Measurements from ENCODE around the gene LETMD1.
A peak's percentile ranks its signal among the peaks of the same experiment; 100 is the strongest.
"Not testable (repeated sequence)": the region's sequence is repeated elsewhere in the genome, so short reads cannot be mapped to it uniquely, and the experiment has no call there.

LETMD1 gene

DNA sequence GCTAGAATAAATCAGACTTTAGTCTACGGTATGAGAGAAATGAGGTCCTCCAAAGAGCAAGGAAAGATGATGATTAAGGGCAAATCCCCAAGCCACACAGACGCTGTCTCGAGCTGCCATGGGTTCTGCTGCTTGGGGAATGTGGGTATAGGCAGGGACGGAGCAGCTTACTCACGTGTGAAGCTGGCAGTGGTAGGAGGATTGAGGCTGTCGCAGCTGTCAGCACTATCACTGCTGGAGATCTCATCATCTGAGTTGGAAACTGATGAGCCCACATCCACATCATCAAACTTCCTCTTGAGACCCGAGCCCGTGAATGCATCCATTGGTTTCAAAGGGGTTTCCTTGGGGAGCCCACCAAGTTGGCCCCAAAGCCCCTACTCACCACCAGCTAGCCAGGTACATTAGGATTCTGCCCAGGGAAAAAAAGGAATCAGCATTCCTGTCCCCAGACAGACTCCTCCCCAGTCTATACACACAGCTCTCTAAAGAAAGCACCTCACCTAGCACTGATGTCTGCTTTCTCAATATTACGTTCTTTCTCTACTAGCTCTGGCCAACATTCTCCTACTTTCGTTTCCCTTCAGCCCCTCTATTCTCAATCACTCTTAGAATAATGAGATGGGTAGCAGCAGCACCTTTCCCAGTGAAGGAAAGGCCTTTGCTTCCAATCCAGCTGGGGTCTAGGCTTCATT is 28.3 kb downstream of the LETMD1 start:
- no peak for DNase-seq (ENCODE audit: low read depth in 2 of 2, low spot score in 1 of 2)

DNA sequence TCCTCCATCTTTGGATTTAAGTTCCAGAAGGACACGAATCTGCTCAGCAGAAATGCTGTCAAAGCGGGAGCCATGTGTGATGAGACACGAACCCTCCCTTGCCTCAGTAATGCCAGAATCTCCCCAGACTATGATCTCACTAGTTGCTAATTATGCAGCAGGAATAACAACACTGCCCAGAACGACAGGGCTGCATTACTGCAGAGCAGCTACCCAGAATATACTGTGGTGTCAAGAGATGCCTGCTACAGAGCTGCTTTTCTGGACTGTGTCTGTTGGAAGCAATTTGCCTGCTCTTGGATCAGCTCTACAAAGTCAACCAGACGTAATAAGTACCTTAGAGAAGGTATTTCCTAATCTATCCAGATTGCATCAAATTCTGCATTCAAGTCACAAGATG is 29.8 kb downstream of the LETMD1 start:
- no peak for DNase-seq (ENCODE audit: low read depth in 2 of 2, low spot score in 1 of 2)

DNA sequence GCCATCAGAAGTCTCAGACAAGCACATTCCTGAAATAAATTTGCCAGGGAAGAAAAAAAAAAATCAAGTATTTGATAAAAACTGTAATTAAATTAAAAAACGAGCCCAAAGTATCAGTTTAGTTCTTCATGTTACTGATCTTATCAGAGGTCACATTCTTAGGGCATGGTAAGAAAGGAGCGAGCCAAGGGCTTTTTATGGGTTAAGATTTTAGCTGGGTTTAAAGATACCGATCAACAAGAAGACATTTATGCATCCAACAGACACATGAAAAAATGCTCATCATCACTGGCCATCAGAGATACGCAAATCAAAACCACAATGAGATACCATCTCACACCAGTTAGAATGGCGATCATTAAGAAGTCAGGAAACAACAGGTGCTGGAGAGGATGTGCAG is 30.2 kb downstream of the LETMD1 start:
- not testable (repeated sequence) for DNase-seq (ENCODE audit: low read depth in 2 of 2, low spot score in 1 of 2)

DNA sequence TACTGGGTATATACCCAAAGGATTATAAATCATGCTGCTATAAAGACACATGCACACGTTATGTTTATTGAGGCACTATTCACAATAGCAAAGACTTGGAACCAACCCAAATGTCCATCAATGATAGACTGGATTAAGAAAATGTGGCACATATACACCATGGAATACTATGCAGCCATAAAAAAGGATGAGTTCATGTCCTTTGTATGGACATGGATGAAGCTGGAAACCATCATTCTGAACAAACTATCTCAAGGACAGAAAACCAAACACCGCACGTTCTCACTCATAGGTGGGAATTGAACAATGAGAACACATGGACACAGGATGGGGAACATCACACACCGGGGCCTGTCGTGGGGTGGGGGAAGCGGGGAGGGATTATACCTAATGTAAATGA is 30.7 kb downstream of the LETMD1 start:
- DNase-seq (ENCODE audit: low read depth in 2 of 2, low spot score in 1 of 2) = not testable (repeated sequence)

DNA sequence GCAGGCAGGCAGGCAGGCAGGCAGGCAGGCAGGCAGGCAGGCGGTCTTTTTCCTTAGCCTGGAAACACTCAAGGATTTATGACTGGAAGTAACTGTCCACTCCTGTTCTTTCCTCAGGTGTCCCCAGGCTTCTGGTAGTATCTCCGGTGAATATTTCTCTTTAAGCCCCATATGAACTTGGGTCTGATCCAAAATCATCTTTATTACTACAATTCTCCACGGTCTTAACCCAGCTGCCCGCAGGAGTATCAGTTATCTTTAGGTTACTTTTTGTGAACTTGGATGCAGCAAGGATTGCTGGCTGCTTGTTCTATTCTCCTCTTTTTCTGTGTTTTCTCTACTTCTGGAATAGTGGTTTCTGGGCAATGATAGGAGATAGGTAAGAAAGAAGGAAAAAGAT is 32.0 kb downstream of the LETMD1 start:
- no peak for DNase-seq (ENCODE audit: low read depth in 2 of 2, low spot score in 1 of 2)

DNA sequence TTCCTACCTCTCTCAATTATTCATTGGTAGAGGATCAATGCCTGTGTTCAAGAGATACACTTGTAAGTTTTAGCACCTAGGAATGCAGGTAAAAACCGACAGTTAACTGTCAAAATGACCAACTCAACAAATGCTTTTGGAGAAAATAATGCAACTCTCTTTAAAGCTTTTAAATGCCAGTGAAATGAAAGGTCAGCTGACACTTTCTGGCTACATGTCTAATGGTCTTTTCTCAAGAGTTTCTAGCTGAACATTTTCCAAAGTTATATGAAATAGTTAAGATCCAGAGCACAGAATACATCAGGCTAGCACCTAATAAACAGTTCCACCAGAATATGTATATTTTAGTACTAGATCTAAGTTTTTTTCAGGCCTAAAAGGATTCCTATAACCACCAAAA is 33.3 kb downstream of the LETMD1 start:
- no peak for DNase-seq (ENCODE audit: low read depth in 2 of 2, low spot score in 1 of 2)

DNA sequence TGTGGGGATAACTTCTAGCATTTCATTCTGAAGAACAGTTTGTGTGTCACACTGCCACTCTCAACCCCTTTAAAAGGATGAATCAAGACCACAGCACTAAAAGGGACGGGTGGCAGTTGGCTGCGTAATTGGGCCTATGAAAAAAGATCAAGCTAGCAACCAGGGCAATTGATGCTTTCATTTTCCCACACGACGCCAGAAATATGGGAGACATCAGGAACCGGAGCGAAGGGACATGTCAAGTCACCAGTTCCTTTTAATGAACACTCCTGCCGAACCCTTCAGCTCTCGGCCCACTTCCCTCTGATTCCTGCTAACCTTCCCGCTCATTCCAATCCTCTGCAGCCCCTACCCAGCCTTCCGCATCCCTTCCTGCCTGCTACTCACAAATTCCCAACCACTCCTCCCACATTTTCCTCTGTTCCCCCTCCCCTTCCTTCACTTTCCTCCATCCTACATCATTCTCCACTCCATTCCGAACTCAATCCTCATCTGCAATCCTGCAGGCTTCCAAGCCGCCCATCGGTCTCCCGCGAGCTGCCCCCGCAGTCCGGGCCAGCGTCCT is 34.5 kb downstream of the LETMD1 start:
- DNase-seq (ENCODE audit: low read depth in 2 of 2, low spot score in 1 of 2) = no peak

DNA sequence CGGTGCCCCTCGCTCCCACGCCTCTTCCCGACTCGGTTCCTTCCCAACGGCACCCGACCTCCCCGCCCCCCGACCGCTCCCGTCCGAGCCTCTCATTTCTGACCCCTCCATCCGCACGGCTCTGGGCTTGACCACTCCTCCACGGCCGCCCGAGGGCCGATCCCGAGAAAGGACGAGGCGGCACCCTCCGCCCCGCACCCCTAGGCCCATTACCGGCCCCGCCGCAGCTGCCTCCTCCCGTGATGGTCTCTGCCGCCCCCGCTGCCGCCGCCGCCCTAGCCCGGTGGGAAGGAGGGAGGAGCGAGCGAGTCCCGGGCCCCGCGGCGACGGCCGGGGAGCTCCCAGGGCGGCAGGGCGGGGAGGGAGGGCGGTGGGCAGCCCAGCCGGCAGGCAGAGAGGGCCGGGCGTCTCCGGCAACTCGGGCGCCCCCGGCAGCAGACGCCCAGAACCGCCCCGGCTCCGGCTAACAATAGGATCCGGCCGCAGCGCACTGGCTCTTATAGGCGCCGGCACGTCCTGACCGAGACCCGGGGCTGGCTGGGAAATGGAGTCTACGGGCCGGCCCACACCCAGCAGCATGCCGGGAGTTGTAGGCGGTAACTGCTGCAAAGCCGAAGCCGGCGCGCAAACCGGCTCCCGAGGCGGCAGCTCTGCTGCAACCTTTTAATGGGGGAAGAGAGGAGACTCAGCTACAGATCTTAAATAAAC is 35.2 kb downstream of the LETMD1 start, which contains the start of gene CSRNP2:
TSS of gene CSRNP2 (minus strand) at position 471 of the 708 bp plus-strand sequence. CDS start 7,035 bp downstream, outside the sequence.
- DNase-seq (ENCODE audit: low read depth in 2 of 2, low spot score in 1 of 2) = peak; percentile 84 to 89

DNA sequence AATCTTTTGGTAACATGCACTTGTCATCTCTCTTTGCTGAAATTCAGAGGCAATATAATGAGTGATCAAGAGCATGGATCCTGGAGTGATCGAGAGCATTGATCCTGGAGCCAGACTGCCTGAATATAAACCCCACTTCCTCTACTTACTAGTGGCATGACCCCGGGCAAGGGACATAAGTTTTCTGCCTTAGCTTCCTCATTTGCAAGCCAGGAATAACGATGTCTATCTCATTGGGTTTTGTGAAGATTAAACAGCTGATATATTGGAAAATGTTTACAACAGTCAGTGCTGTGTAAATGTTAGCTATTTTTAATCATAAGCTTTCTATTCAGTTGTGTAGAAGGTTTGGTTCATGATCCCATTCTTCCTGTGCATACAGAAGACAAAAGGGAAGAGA is 37.6 kb downstream of the LETMD1 start:
- DNase-seq (ENCODE audit: low read depth in 2 of 2, low spot score in 1 of 2) = no peak

DNA sequence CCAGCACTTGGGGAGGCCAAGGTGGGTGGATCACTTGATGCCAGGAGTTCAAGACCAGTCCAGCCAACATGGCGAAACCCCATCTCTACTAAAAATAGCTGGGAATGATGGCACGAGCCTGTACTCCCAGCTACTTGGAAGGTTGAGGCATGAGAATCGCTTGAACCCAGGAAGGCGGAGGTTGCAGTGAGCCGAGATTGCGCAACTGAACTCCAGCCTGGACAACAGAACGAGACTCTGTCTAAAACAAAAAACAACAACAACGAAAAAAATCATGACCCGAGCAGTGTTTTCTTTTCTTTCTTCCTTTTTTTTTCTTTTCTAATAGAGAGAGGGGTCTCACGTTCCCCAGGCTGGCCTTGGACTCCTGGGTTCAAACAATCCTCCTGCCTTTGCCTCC is 38.8 kb downstream of the LETMD1 start:
- DNase-seq (ENCODE audit: low read depth in 2 of 2, low spot score in 1 of 2) = no peak

DNA sequence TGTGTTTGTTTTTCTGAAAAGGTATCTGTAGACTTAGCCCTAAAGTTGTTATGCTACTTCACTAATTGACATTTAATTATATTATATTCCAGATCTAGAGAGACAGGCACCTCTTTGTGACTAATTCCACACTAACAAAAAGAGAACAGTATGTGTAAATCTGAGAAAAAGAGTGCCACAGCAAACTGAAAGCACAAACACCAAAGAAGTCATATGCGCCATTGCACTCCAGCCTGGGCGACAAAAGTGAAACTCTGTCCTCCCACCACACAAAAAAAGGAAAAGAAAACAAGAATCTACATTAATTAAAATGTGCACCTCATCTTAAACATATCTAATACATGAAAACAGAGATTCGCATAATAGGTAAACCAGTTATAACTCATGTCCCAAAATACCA is 39.7 kb downstream of the LETMD1 start:
- DNase-seq (ENCODE audit: low read depth in 2 of 2, low spot score in 1 of 2) = no peak

DNA sequence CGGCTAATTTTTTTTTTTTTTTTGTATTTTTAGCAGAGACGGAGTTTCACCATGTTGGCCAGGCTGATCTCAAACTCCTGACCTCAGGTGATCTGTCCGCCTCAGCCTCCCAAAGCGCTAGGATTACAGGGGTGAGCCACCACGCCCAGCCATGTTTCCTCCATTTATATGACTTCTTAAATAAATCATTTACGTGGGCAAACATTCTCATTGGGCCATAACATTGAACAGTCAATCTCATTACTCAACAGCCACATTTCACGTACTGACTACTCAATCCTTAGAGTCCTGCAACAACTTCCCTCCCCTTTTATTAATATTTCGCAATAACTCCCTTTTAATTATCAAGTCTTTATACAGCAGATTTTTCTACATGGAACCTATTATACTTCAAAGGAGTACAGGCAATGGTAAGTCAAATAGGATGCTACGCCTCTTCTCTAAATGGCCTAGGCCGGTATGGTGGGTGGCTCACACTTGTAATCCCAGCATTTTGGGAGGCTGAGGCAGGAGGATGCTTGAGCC is 42.6 kb downstream of the LETMD1 start:
- no peak for DNase-seq (ENCODE audit: low read depth in 2 of 2, low spot score in 1 of 2)

DNA sequence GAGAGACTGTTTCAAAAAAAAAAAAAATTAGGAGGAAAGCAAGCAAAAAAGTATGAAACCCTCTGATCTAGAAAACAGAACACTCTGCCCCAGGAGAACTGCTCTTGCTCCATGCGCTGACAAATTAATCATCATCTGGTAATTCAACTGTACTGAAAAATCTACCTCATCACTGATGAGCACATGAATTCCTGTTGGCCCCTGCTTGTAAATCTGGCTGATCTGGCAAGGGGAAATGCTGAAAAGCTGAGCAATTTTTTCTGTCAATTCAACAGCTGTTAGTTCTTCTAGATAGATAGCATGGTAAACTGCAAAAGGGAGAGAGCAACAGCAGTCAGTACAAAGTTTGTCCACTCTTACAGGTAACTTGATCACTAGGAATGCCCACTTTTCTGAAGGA is 50.5 kb downstream of the LETMD1 start:
- DNase-seq (ENCODE audit: low read depth in 2 of 2, low spot score in 1 of 2) = no peak

DNA sequence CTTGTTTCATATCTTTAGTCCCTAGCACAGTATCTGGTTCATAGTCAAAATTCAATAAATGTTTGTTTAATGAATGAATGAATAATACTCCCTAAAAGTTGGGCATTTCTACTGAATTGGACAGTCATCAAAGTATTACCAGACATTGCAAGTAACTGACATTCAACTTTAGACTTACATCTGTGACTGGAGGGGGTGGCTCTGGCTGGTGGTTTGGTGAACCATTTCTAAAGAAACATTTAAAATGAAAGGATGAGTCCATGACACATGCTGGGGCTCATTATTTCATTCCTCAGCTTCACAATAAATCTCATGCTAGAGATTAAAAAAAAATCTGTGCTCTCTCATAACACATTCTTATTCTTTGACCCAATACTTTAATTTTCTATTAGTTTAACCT is 55.9 kb downstream of the LETMD1 start:
- no peak for DNase-seq (ENCODE audit: low read depth in 2 of 2, low spot score in 1 of 2)

DNA sequence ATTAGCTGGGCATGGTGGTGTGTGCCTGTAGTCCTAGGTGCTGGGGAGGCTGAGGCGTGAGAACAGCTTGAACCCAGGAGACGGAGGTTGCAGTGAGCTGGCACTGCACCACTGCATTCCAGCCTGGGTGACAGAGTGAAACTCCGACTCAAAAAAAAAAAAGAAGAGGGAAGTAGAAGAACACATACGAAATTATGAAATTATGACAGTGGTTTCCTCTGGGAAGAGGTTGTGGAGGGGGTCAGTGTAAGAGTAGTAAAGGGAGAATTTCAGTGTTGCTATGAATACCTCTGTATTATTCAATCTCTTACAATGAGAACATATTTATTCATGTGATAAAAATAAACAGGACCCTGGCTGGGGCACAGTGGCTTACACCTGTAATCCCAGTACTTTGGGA is 60.0 kb downstream of the LETMD1 start:
- DNase-seq (ENCODE audit: low read depth in 2 of 2, low spot score in 1 of 2) = no peak
